ENCODE measurements around the gene CMC2.

The CMC2 gene

GRCh38 chr16:80924372-80924978 lies 82.2 kb downstream of the CMC2 start:
- no peaks in the 10 kb centered on the region for H3K36me3 ChIP-seq (ENCODE audit: insufficient read depth, low read length)
- TF ChIP-seq EZH2 (IDR thresholded peaks at IDR 0.05) (no peak), FOXP2 (optimal IDR thresholded peaks at IDR 0.05; ENCODE audit: control extremely low read depth, extremely low read length, insufficient read depth) (no peak), POLR2AphosphoS5 (IDR thresholded peaks at IDR 0.05; ENCODE audit: borderline replicate concordance, low read depth, low read length) (no peak)
- H3K9me3 ChIP-seq (ENCODE audit: low read depth, low read length) = no peaks in the 10 kb centered on the region
- H3K9ac ChIP-seq (ENCODE audit: insufficient read length) = no peak overlapping the region
- no peak for DNase-seq (ENCODE audit: low read depth, low spot score)
- H3K27ac ChIP-seq = no peak overlapping the region
- H3K4me3 ChIP-seq = no peak overlapping the region

DNA sequence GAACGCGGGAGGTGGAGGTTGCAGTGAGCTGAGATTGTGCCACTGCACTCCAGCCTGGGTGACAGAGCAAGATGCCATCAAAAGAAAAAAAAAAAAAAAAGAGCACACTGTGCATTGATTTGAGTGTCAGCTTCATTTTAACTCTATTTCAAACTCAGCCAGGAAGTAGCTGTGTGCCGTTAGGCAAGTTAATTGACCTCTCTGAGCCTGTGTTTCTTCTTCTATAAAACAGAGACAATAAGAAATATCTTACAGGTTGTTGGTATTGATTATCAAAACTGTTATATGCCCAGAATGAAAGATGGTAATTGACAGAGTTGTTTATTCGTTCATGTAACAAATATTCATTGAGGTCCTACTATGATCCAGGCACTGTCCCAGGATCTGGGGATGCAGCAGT lies 83.3 kb downstream of the CMC2 start:
- TF ChIP-seq EZH2 (IDR thresholded peaks at IDR 0.05) (no peak), POLR2AphosphoS5 (IDR thresholded peaks at IDR 0.05; ENCODE audit: borderline replicate concordance, low read depth, low read length) (no peak), FOXP2 (optimal IDR thresholded peaks at IDR 0.05; ENCODE audit: control extremely low read depth, extremely low read length, insufficient read depth) (no peak)
- DNase-seq (ENCODE audit: low read depth, low spot score) = no peak
- Histone ChIP-seq H3K9ac (ENCODE audit: insufficient read length) (no peak overlapping the region), H3K9me3 (ENCODE audit: low read depth, low read length) (no peaks in the 10 kb centered on the region), H3K27ac (no peak overlapping the region), H3K36me3 (ENCODE audit: insufficient read depth, low read length) (no peaks in the 10 kb centered on the region), H3K4me3 (no peak overlapping the region)
